ENCODE results near the gene FAM162B.

The FAM162B gene

DNA sequence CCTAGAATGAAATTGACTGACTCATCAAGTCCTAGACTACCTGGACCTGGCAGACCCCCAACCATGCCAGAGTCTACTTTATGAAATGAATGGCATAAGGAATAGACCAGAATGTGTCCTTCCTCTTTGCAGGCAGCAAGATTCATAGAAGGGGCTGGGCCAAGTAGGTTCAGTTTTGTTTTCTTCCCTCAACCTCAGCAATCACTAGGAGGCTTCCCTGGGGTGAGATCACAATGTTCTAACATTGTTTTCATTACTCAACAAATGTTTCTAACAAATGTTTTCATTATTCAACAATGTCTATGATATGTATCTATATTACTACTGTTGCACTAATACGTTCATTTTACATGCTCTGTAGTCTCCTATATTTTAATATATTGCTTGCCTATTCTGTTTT lies 8.4 kb upstream of the FAM162B start:
- TF ChIP-seq, protein P1, sequence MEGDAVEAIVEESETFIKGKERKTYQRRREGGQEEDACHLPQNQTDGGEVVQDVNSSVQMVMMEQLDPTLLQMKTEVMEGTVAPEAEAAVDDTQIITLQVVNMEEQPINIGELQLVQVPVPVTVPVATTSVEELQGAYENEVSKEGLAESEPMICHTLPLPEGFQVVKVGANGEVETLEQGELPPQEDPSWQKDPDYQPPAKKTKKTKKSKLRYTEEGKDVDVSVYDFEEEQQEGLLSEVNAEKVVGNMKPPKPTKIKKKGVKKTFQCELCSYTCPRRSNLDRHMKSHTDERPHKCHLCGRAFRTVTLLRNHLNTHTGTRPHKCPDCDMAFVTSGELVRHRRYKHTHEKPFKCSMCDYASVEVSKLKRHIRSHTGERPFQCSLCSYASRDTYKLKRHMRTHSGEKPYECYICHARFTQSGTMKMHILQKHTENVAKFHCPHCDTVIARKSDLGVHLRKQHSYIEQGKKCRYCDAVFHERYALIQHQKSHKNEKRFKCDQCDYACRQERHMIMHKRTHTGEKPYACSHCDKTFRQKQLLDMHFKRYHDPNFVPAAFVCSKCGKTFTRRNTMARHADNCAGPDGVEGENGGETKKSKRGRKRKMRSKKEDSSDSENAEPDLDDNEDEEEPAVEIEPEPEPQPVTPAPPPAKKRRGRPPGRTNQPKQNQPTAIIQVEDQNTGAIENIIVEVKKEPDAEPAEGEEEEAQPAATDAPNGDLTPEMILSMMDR (IDR thresholded peaks at IDR 0.05; ENCODE audit: insufficient read depth, low read length), result no peak
- Histone ChIP-seq H3K4me3 (replicated peaks; ENCODE audit: insufficient read depth, low read length) (no peak overlapping the region), H3K27me3 (ENCODE audit: insufficient read depth, poor library complexity, severe bottlenecking) (peaks cover 2% of the 10 kb centered on the region), H3K27ac (replicated peaks) (no peak overlapping the region)
- no peak for DNase-seq (ENCODE audit: low read depth in 1 of 2, low spot score in 1 of 2)

GRCh38 chr6:116772450-116772849 lies 6.9 kb upstream of the FAM162B start:
- peaks cover 3% of the 10 kb centered on the region for H3K27me3 ChIP-seq (ENCODE audit: insufficient read depth, poor library complexity, severe bottlenecking)
- no peak overlapping the region for H3K27ac ChIP-seq (replicated peaks)
- H3K4me3 ChIP-seq (replicated peaks; ENCODE audit: insufficient read depth, low read length), result no peak overlapping the region
- no peak for TF ChIP-seq SPI1 (IDR thresholded peaks at IDR 0.05; ENCODE audit: borderline replicate concordance, low read depth)
- TF ChIP-seq GABPA (IDR thresholded peaks at IDR 0.05; ENCODE audit: low read depth), result no peak
- TF ChIP-seq, protein P1 (IDR thresholded peaks at IDR 0.05; ENCODE audit: insufficient read depth, low read length), result no peak
- no peak for TF ChIP-seq POLR2AphosphoS5 (IDR thresholded peaks at IDR 0.05; ENCODE audit: low read depth)
- TF ChIP-seq, protein P2, sequence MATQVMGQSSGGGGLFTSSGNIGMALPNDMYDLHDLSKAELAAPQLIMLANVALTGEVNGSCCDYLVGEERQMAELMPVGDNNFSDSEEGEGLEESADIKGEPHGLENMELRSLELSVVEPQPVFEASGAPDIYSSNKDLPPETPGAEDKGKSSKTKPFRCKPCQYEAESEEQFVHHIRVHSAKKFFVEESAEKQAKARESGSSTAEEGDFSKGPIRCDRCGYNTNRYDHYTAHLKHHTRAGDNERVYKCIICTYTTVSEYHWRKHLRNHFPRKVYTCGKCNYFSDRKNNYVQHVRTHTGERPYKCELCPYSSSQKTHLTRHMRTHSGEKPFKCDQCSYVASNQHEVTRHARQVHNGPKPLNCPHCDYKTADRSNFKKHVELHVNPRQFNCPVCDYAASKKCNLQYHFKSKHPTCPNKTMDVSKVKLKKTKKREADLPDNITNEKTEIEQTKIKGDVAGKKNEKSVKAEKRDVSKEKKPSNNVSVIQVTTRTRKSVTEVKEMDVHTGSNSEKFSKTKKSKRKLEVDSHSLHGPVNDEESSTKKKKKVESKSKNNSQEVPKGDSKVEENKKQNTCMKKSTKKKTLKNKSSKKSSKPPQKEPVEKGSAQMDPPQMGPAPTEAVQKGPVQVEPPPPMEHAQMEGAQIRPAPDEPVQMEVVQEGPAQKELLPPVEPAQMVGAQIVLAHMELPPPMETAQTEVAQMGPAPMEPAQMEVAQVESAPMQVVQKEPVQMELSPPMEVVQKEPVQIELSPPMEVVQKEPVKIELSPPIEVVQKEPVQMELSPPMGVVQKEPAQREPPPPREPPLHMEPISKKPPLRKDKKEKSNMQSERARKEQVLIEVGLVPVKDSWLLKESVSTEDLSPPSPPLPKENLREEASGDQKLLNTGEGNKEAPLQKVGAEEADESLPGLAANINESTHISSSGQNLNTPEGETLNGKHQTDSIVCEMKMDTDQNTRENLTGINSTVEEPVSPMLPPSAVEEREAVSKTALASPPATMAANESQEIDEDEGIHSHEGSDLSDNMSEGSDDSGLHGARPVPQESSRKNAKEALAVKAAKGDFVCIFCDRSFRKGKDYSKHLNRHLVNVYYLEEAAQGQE (IDR thresholded peaks at IDR 0.05; ENCODE audit: insufficient replicate concordance, low read depth), result no peak
- no peak for DNase-seq (ENCODE audit: low read depth in 1 of 2, low spot score in 1 of 2)

- no peak overlapping the region for H3K27ac ChIP-seq (replicated peaks)
- DNase-seq (ENCODE audit: low read depth in 1 of 2, low spot score in 1 of 2), result no peak
- TF ChIP-seq POLR2AphosphoS5 (IDR thresholded peaks at IDR 0.05; ENCODE audit: low read depth) (no peak), GABPA (IDR thresholded peaks at IDR 0.05; ENCODE audit: low read depth) (no peak), SPI1 (IDR thresholded peaks at IDR 0.05; ENCODE audit: borderline replicate concordance, low read depth) (no peak)
- TF ChIP-seq, protein P1 (IDR thresholded peaks at IDR 0.05; ENCODE audit: insufficient read depth, low read length), result no peak
- TF ChIP-seq, protein P2 (IDR thresholded peaks at IDR 0.05; ENCODE audit: insufficient replicate concordance, low read depth), result no peak
- H3K27me3 ChIP-seq (ENCODE audit: insufficient read depth, poor library complexity, severe bottlenecking), result peaks cover 43% of the 10 kb centered on the region
- H3K4me3 ChIP-seq (replicated peaks; ENCODE audit: insufficient read depth, low read length), result no peak overlapping the region
Observed at GRCh38 chr6:116767715-116768114, 2.2 kb upstream of the FAM162B start.

GRCh38 chr6:116766506-116767176 lies 1.1 kb upstream of the FAM162B start:
- peaks cover 48% of the 10 kb centered on the region for H3K27me3 ChIP-seq (ENCODE audit: insufficient read depth, poor library complexity, severe bottlenecking)
- no peak overlapping the region for H3K4me3 ChIP-seq (replicated peaks; ENCODE audit: insufficient read depth, low read length)
- no peak overlapping the region for H3K27ac ChIP-seq (replicated peaks)
- TF ChIP-seq, protein P1 (IDR thresholded peaks at IDR 0.05; ENCODE audit: insufficient read depth, low read length), result no peak
- no peak for TF ChIP-seq GABPA (IDR thresholded peaks at IDR 0.05; ENCODE audit: low read depth)
- TF ChIP-seq POLR2AphosphoS5 (IDR thresholded peaks at IDR 0.05; ENCODE audit: low read depth), result no peak
- no peak for TF ChIP-seq SPI1 (IDR thresholded peaks at IDR 0.05; ENCODE audit: borderline replicate concordance, low read depth)
- TF ChIP-seq, protein P2 (IDR thresholded peaks at IDR 0.05; ENCODE audit: insufficient replicate concordance, low read depth), result no peak
- no peak for DNase-seq (ENCODE audit: low read depth in 1 of 2, low spot score in 1 of 2)

All from HL-60 (cell line).